GM23338 (cell line): ENCODE results near the gene PHC2. TPM values are rescaled to one million over a fixed set of nuclear protein-coding genes. Genes with fewer than 3 reads are reported as not detected.

Source experiments
- ATAC-seq: fragments of 200-7000 bp; cut with Tn5 transposase; 3 replicates; pipeline ENCODE4 v1.9.1; 2020
- DNase-seq: peaks from one replicate; pipeline ENCODE4 v3.0.0-alpha.2; 2015; ENCODE audit warnings: low spot score
- H2AFZ ChIP-seq: fragments of 200-600 bp; sonication (generic); 2 replicates; pipeline ENCODE4 v1.8.0; 2016; ENCODE audit warnings: antibody characterized with exemption, mild to moderate bottlenecking, moderate library complexity
- H3F3A ChIP-seq: fragments of 200-600 bp; sonication (generic); replicated peaks from 2 replicates; pipeline ENCODE4 v1.8.0; 2017; ENCODE audit warnings: antibody characterized with exemption, mixed run types, low read depth
- H3K27ac ChIP-seq: fragments of 200-600 bp; sonication (generic); 2 replicates; pipeline ENCODE4 v1.6.1; 2016; ENCODE audit warnings: low read depth
- H3K27me3 ChIP-seq: fragments of 200-600 bp; sonication (generic); 2 replicates; pipeline ENCODE4 v1.8.0; 2016; ENCODE audit warnings: mild to moderate bottlenecking, mixed run types, moderate library complexity; ENCODE audit not compliant: insufficient read depth
- H3K36me3 ChIP-seq: fragments of 200-600 bp; sonication (generic); 2 replicates; pipeline ENCODE4 v1.8.0; 2016; ENCODE audit warnings: mild to moderate bottlenecking; ENCODE audit not compliant: insufficient read depth
- H3K4me1 ChIP-seq: fragments of 200-600 bp; sonication (generic); 2 replicates; pipeline ENCODE4 v1.8.0; 2016; ENCODE audit warnings: mild to moderate bottlenecking, moderate library complexity; ENCODE audit not compliant: insufficient read depth
- H3K4me2 ChIP-seq: fragments of 200-600 bp; sonication (generic); 2 replicates; pipeline ENCODE4 v1.7.1; 2017; ENCODE audit warnings: mixed run types
- H3K4me3 ChIP-seq: fragments of 200-600 bp; sonication (generic); 2 replicates; pipeline ENCODE4 v1.6.1; 2016; ENCODE audit warnings: mixed run types
- H3K79me2 ChIP-seq: fragments of 200-600 bp; sonication (generic); replicated peaks from 2 replicates; pipeline ENCODE4 v1.8.0; 2017; ENCODE audit warnings: mild to moderate bottlenecking; ENCODE audit not compliant: insufficient read depth
- H3K9me2 ChIP-seq: fragments of 200-600 bp; sonication (generic); 2 replicates; pipeline ENCODE4 v1.8.0; 2017; ENCODE audit not compliant: insufficient read depth
- H4K20me1 ChIP-seq: fragments of 200-600 bp; sonication (generic); replicated peaks from 2 replicates; pipeline ENCODE4 v1.8.0; 2017; ENCODE audit warnings: mild to moderate bottlenecking; ENCODE audit not compliant: insufficient read depth
- H3K27ac Mint-ChIP-seq: 2 replicates; pipeline ENCODE4 v1.8.0; 2020; ENCODE audit warnings: inconsistent platforms, mild to moderate bottlenecking, moderate library complexity, mixed read lengths
- H3K27me3 Mint-ChIP-seq: 3 replicates; pipeline ENCODE4 v1.8.0; 2022; ENCODE audit warnings: low read depth, mild to moderate bottlenecking, moderate library complexity, mixed read lengths, inconsistent platforms; ENCODE audit not compliant: insufficient read depth, poor library complexity
- H3K36me3 Mint-ChIP-seq: 3 replicates; pipeline ENCODE4 v1.8.0; 2021; ENCODE audit warnings: low read depth, mild to moderate bottlenecking, inconsistent platforms, moderate library complexity, mixed read lengths
- H3K4me1 Mint-ChIP-seq: 3 replicates; pipeline ENCODE4 v1.8.0; 2020; ENCODE audit warnings: mild to moderate bottlenecking, inconsistent platforms, mixed read lengths
- H3K4me3 Mint-ChIP-seq: 3 replicates; pipeline ENCODE4 v1.8.0; 2021; ENCODE audit warnings: moderate library complexity, mild to moderate bottlenecking, inconsistent platforms, mixed read lengths
- H3K9me3 Mint-ChIP-seq: 3 replicates; pipeline ENCODE4 v1.8.0; 2020; ENCODE audit warnings: moderate library complexity, mild to moderate bottlenecking, inconsistent platforms, mixed read lengths
- CREB1 ChIP-seq: fragments of 250-450 bp; sonication (Bioruptor Pico); IDR thresholded peaks from 2 replicates; pipeline ENCODE4 v1.5.0; 2020; ENCODE audit warnings: low read depth, mild to moderate bottlenecking, moderate library complexity
- EZH2 ChIP-seq: fragments of 200-600 bp; sonication (generic); IDR thresholded peaks from one replicate; pipeline ENCODE4 v1.8.0; 2017; ENCODE audit warnings: antibody characterized with exemption, mild to moderate bottlenecking, low read depth; ENCODE audit not compliant: unreplicated experiment
- EZH2phosphoT487 ChIP-seq: fragments of 200-600 bp; sonication (generic); IDR thresholded peaks from one replicate; pipeline ENCODE4 v1.8.1; 2018; ENCODE audit warnings: antibody characterized with exemption; ENCODE audit not compliant: unreplicated experiment
- JUNB ChIP-seq: IDR thresholded peaks from one replicate; pipeline ENCODE4 v1.6.1; 2016; ENCODE audit warnings: antibody characterized with exemption; ENCODE audit not compliant: unreplicated experiment
- NANOG ChIP-seq: IDR thresholded peaks from 2 replicates; pipeline ENCODE4 v1.6.1; 2016; ENCODE audit warnings: antibody characterized with exemption, borderline replicate concordance
- POLR2AphosphoS5 ChIP-seq: IDR thresholded peaks from 2 replicates; pipeline ENCODE4 v1.6.1; 2016; ENCODE audit warnings: antibody characterized with exemption, low read depth
- STAT1 ChIP-seq: IDR thresholded peaks from one replicate; pipeline ENCODE4 v1.6.1; 2016; ENCODE audit warnings: antibody characterized with exemption; ENCODE audit not compliant: unreplicated experiment
- ZNF114 ChIP-seq: fragments of 250-450 bp; sonication (Bioruptor Pico); IDR thresholded peaks from 2 replicates; pipeline ENCODE4 v1.5.0; 2020; ENCODE audit warnings: mild to moderate bottlenecking, moderate library complexity
- ZNF331 ChIP-seq: fragments of 250-450 bp; sonication (Bioruptor Pico); IDR thresholded peaks from 2 replicates; pipeline ENCODE4 v1.5.0; 2020; ENCODE audit warnings: low read depth, mild to moderate bottlenecking, moderate library complexity
- polyA plus RNA-seq: library from polyadenylated mRNA; unstranded; fragments of >200 nt; fragmentation: Nextera tagmentation; extraction: Ambion mirVana; gene quantifications from 2 replicates; pipeline ENCODE4 v1.2.1, GENCODE V29; 2016
- total RNA-seq: library from RNA; depleted of rRNA; stranded (reverse); fragments of >200 nt; shearing (Covaris generic); gene quantifications from 2 replicates; pipeline ENCODE4 v1.2.3, GENCODE V29; 2014
- TF ChIP-seq, protein P1 (sequence below): fragments of 250-450 bp; sonication (Bioruptor Pico); IDR thresholded peaks from 2 replicates; pipeline ENCODE4 v1.5.0; 2020; ENCODE audit warnings: mild to moderate bottlenecking, moderate library complexity
- TF ChIP-seq, protein P2 (sequence below), 2 experiments: fragments of 200-600 bp in 1 of 2; sonication (generic) in 1 of 2; conservative IDR thresholded peaks; 2 replicates each; pipeline versions ENCODE4 v1.5.1 to v1.6.1; 2016 to 2017; ENCODE audit warnings: antibody characterized with exemption in 2 of 2, low read depth in 2 of 2, mild to moderate bottlenecking in 2 of 2, moderate library complexity in 1 of 2
- TF ChIP-seq, protein P3 (sequence below): IDR thresholded peaks from 2 replicates; pipeline ENCODE4 v1.6.1; 2016; ENCODE audit warnings: antibody characterized with exemption
- TF ChIP-seq, protein P4 (sequence below): IDR thresholded peaks from one replicate; pipeline ENCODE4 v1.6.1; 2018; ENCODE audit warnings: antibody characterized with exemption; ENCODE audit not compliant: unreplicated experiment

PHC2 gene
- total and polyA plus RNA-seq, 2 experiments from 2014 or later: 1.7 to 7.3 TPM

DNA sequence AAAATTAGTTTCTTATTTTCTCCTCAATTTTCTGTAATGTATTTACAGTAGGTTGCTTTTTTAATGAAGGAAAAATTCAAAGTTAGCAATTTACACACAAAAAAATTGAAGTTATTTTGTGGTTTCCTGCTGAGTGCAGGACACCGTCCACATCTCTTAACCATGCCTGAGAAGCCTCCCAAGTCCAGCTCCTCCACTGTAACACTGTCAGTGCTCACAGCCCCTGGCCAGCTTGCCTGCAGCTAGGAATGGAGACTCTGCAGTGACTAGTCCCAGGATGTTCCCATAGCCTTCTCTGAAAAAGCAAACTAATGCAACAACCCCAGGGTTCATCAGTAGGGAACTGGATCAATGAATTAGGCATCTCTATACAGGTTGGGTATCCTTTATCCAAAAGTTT lies 113.5 kb downstream of the PHC2 start:
- Histone ChIP-seq H3K27me3 (no peaks in the 10 kb centered on the region), H2AFZ (no peak overlapping the region), H3K4me2 (no peak overlapping the region), H4K20me1 (no peaks in the 10 kb centered on the region), H3F3A (no peaks in the 10 kb centered on the region), H3K9me2 (no peaks in the 10 kb centered on the region), H3K27ac (no peak overlapping the region), H3K36me3 (no peaks in the 10 kb centered on the region), H3K4me3 (no peak overlapping the region), H3K4me1 (no peaks in the 10 kb centered on the region), H3K79me2 (no peaks in the 10 kb centered on the region)
- H3K9me3 Mint-ChIP-seq: no peaks in the 10 kb centered on the region
- ATAC-seq (no peak), DNase-seq (no peak)
- peaks cover 6% of the 10 kb centered on the region for H3K27me3 Mint-ChIP-seq
- H3K27ac Mint-ChIP-seq: no peak overlapping the region
- H3K36me3 Mint-ChIP-seq: no peaks in the 10 kb centered on the region
- TF ChIP-seq POLR2AphosphoS5 (no peak), EZH2phosphoT487 (no peak), NANOG (no peak), STAT1 (no peak), JUNB (no peak), ZNF331 (CRISPR knock-in tag) (no peak), EZH2 (no peak), ZNF114 (no peak), CREB1 (CRISPR knock-in tag) (no peak)
- TF ChIP-seq, protein P1, sequence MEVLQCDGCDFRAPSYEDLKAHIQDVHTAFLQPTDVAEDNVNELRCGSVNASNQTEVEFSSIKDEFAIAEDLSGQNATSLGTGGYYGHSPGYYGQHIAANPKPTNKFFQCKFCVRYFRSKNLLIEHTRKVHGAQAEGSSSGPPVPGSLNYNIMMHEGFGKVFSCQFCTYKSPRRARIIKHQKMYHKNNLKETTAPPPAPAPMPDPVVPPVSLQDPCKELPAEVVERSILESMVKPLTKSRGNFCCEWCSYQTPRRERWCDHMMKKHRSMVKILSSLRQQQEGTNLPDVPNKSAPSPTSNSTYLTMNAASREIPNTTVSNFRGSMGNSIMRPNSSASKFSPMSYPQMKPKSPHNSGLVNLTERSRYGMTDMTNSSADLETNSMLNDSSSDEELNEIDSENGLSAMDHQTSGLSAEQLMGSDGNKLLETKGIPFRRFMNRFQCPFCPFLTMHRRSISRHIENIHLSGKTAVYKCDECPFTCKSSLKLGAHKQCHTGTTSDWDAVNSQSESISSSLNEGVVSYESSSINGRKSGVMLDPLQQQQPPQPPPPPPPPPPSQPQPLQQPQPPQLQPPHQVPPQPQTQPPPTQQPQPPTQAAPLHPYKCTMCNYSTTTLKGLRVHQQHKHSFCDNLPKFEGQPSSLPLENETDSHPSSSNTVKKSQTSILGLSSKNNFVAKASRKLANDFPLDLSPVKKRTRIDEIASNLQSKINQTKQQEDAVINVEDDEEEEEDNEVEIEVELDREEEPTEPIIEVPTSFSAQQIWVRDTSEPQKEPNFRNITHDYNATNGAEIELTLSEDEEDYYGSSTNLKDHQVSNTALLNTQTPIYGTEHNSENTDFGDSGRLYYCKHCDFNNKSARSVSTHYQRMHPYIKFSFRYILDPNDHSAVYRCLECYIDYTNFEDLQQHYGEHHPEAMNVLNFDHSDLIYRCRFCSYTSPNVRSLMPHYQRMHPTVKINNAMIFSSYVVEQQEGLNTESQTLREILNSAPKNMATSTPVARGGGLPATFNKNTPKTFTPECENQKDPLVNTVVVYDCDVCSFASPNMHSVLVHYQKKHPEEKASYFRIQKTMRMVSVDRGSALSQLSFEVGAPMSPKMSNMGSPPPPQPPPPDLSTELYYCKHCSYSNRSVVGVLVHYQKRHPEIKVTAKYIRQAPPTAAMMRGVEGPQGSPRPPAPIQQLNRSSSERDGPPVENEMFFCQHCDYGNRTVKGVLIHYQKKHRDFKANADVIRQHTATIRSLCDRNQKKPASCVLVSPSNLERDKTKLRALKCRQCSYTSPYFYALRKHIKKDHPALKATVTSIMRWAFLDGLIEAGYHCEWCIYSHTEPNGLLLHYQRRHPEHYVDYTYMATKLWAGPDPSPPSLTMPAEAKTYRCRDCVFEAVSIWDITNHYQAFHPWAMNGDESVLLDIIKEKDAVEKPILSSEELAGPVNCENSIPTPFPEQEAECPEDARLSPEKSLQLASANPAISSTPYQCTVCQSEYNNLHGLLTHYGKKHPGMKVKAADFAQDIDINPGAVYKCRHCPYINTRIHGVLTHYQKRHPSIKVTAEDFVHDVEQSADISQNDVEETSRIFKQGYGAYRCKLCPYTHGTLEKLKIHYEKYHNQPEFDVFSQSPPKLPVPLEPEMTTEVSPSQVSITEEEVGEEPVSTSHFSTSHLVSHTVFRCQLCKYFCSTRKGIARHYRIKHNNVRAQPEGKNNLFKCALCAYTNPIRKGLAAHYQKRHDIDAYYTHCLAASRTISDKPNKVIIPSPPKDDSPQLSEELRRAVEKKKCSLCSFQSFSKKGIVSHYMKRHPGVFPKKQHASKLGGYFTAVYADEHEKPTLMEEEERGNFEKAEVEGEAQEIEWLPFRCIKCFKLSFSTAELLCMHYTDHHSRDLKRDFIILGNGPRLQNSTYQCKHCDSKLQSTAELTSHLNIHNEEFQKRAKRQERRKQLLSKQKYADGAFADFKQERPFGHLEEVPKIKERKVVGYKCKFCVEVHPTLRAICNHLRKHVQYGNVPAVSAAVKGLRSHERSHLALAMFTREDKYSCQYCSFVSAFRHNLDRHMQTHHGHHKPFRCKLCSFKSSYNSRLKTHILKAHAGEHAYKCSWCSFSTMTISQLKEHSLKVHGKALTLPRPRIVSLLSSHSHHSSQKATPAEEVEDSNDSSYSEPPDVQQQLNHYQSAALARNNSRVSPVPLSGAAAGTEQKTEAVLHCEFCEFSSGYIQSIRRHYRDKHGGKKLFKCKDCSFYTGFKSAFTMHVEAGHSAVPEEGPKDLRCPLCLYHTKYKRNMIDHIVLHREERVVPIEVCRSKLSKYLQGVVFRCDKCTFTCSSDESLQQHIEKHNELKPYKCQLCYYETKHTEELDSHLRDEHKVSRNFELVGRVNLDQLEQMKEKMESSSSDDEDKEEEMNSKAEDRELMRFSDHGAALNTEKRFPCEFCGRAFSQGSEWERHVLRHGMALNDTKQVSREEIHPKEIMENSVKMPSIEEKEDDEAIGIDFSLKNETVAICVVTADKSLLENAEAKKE (CRISPR knock-in tag): no peak
- TF ChIP-seq, protein P2, sequence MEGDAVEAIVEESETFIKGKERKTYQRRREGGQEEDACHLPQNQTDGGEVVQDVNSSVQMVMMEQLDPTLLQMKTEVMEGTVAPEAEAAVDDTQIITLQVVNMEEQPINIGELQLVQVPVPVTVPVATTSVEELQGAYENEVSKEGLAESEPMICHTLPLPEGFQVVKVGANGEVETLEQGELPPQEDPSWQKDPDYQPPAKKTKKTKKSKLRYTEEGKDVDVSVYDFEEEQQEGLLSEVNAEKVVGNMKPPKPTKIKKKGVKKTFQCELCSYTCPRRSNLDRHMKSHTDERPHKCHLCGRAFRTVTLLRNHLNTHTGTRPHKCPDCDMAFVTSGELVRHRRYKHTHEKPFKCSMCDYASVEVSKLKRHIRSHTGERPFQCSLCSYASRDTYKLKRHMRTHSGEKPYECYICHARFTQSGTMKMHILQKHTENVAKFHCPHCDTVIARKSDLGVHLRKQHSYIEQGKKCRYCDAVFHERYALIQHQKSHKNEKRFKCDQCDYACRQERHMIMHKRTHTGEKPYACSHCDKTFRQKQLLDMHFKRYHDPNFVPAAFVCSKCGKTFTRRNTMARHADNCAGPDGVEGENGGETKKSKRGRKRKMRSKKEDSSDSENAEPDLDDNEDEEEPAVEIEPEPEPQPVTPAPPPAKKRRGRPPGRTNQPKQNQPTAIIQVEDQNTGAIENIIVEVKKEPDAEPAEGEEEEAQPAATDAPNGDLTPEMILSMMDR (conservative IDR thresholded peaks at IDR 0.05; ENCODE audit: low read depth in 2 of 2): no peak
- TF ChIP-seq, protein P3, sequence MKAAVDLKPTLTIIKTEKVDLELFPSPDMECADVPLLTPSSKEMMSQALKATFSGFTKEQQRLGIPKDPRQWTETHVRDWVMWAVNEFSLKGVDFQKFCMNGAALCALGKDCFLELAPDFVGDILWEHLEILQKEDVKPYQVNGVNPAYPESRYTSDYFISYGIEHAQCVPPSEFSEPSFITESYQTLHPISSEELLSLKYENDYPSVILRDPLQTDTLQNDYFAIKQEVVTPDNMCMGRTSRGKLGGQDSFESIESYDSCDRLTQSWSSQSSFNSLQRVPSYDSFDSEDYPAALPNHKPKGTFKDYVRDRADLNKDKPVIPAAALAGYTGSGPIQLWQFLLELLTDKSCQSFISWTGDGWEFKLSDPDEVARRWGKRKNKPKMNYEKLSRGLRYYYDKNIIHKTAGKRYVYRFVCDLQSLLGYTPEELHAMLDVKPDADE: no peak
- TF ChIP-seq, protein P4, sequence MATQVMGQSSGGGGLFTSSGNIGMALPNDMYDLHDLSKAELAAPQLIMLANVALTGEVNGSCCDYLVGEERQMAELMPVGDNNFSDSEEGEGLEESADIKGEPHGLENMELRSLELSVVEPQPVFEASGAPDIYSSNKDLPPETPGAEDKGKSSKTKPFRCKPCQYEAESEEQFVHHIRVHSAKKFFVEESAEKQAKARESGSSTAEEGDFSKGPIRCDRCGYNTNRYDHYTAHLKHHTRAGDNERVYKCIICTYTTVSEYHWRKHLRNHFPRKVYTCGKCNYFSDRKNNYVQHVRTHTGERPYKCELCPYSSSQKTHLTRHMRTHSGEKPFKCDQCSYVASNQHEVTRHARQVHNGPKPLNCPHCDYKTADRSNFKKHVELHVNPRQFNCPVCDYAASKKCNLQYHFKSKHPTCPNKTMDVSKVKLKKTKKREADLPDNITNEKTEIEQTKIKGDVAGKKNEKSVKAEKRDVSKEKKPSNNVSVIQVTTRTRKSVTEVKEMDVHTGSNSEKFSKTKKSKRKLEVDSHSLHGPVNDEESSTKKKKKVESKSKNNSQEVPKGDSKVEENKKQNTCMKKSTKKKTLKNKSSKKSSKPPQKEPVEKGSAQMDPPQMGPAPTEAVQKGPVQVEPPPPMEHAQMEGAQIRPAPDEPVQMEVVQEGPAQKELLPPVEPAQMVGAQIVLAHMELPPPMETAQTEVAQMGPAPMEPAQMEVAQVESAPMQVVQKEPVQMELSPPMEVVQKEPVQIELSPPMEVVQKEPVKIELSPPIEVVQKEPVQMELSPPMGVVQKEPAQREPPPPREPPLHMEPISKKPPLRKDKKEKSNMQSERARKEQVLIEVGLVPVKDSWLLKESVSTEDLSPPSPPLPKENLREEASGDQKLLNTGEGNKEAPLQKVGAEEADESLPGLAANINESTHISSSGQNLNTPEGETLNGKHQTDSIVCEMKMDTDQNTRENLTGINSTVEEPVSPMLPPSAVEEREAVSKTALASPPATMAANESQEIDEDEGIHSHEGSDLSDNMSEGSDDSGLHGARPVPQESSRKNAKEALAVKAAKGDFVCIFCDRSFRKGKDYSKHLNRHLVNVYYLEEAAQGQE: no peak
- no peak overlapping the region for H3K4me3 Mint-ChIP-seq
- H3K4me1 Mint-ChIP-seq: peaks cover 12% of the 10 kb centered on the region
